ENCODE results near the gene CFTR.

GRCh38 chr7:117479225-117480054, at the start of gene CFTR:
- TF ChIP-seq POLR2A (IDR thresholded peaks at IDR 0.05) (no peak), CTCF (IDR thresholded peaks at IDR 0.05) (no peak)

Data from thyroid gland (tissue), 4 donors.